HepG2 (cell line): ENCODE data around the gene CPE. TPM values are rescaled to one million over a fixed set of nuclear protein-coding genes. Genes with fewer than 3 reads are reported as not detected.

Source experiments
- BORCS8-MEF2B ChIP-seq: sonication (generic); formaldehyde crosslinking; IDR thresholded peaks from 2 replicates; pipeline ENCODE4 v1.8.0; 2022; ENCODE audit warnings: mild to moderate bottlenecking, missing genetic modification reagents
- CBX5 ChIP-seq: sonication (generic); formaldehyde crosslinking; IDR thresholded peaks from 2 replicates; pipeline ENCODE4 v1.4.0; 2020; ENCODE audit warnings: missing genetic modification reagents, borderline replicate concordance
- CEBPZ ChIP-seq: IDR thresholded peaks from 2 replicates; pipeline ENCODE4 v1.6.1; 2012; ENCODE audit warnings: low read length, improper control_type of control experiment
- DNMT1 ChIP-seq: sonication (generic); formaldehyde crosslinking; IDR thresholded peaks from 2 replicates; pipeline ENCODE4 v1.5.1; 2020; ENCODE audit warnings: mild to moderate bottlenecking, missing genetic modification reagents
- HDAC6 ChIP-seq: fragments of 200-600 bp; sonication (generic); IDR thresholded peaks from 2 replicates; pipeline ENCODE4 v1.7.0; 2017; ENCODE audit warnings: mild to moderate bottlenecking, antibody characterized with exemption, low read length, low read depth
- JUND ChIP-seq: sonication (generic); formaldehyde crosslinking; IDR thresholded peaks from 2 replicates; pipeline ENCODE4 v1.8.0; 2022; ENCODE audit warnings: mild to moderate bottlenecking, missing genetic modification reagents
- KMT2B ChIP-seq: IDR thresholded peaks from 2 replicates; pipeline ENCODE4 v1.6.1; 2016; ENCODE audit warnings: missing genetic modification reagents, missing compliant biosample characterization
- MXD1 ChIP-seq: sonication (generic); formaldehyde crosslinking; IDR thresholded peaks from 2 replicates; pipeline ENCODE4 v1.4.0; 2020; ENCODE audit warnings: mild to moderate bottlenecking, missing genetic modification reagents
- POGZ ChIP-seq: sonication (generic); formaldehyde crosslinking; IDR thresholded peaks from 2 replicates; pipeline ENCODE4 v1.4.0; 2020; ENCODE audit warnings: mild to moderate bottlenecking, missing genetic modification reagents
- PRDM4 ChIP-seq: sonication (generic); formaldehyde crosslinking; IDR thresholded peaks from 2 replicates; pipeline ENCODE4 v1.9.0; 2021; ENCODE audit warnings: missing genetic modification reagents, borderline replicate concordance
- RNF2 ChIP-seq: fragments of 450-650 bp; conservative IDR thresholded peaks from 2 replicates; pipeline ENCODE4 v1.6.1; 2016; ENCODE audit warnings: low read depth
- STAT5B ChIP-seq: sonication (generic); formaldehyde crosslinking; IDR thresholded peaks from 2 replicates; pipeline ENCODE4 v1.4.0; 2020; ENCODE audit warnings: missing genetic modification reagents
- ZBTB1 ChIP-seq: sonication (generic); formaldehyde crosslinking; IDR thresholded peaks from 2 replicates; pipeline ENCODE4 v1.4.0; 2020; ENCODE audit warnings: missing genetic modification reagents, borderline replicate concordance
- ZBTB42 ChIP-seq: sonication (generic); formaldehyde crosslinking; IDR thresholded peaks from 2 replicates; pipeline ENCODE4 v1.5.0; 2020; ENCODE audit warnings: mild to moderate bottlenecking, missing genetic modification reagents
- ZNF225 ChIP-seq: sonication (generic); formaldehyde crosslinking; IDR thresholded peaks from 2 replicates; pipeline ENCODE4 v1.4.0; 2020; ENCODE audit warnings: mild to moderate bottlenecking, missing genetic modification reagents
- ZNF354B ChIP-seq: sonication (generic); formaldehyde crosslinking; IDR thresholded peaks from 2 replicates; pipeline ENCODE4 v1.8.0; 2022; ENCODE audit warnings: mild to moderate bottlenecking, missing genetic modification reagents
- ZNF407 ChIP-seq: sonication (generic); formaldehyde crosslinking; IDR thresholded peaks from one replicate; pipeline ENCODE4 v1.5.1; 2020; ENCODE audit warnings: mild to moderate bottlenecking, missing genetic modification reagents; ENCODE audit errors: not compliant biosample characterization
- polyA plus RNA-seq, 8 experiments: library from polyadenylated mRNA; depleted of rRNA in 3 of 8; stranded (reverse) in 7 of 8; unstranded in 1 of 8; fragments of >200 nt; fragmentation: Illumina TruSeq in 4 of 8; extraction: Trizol in 4 of 8; gene quantifications; 2 replicates each; pipeline versions ENCODE4 v1.2.1 to v1.2.3, GENCODE V29; 2011 to 2016; ENCODE audit warnings: low read depth in 4 of 8, missing spikeins in 1 of 8, mixed read lengths in 1 of 8; ENCODE audit not compliant: insufficient read depth in 1 of 8
- total RNA-seq, 5 experiments: library from RNA; depleted of rRNA; stranded (reverse); fragments of >200 nt; fragmentation: Illumina TruSeq; extraction: Trizol; gene quantifications; 2 replicates each; pipeline ENCODE4 v1.2.3, GENCODE V29; 2016; ENCODE audit warnings: low read depth in 1 of 5

Gene CPE
- total and polyA plus RNA-seq, 2 of the 13 experiments (the other 11 are each of a cell fraction or from before 2014, with no cell fraction given) = 268 to 852 TPM

- TF ChIP-seq JUND (CRISPR knock-in tag) (peak; percentile 89), ZBTB42 (CRISPR knock-in tag) (no peak), RNF2 (no peak), ZBTB1 (CRISPR knock-in tag) (no peak), POGZ (CRISPR knock-in tag) (peak; percentile 96), ZNF225 (no peak), ZNF354B (CRISPR knock-in tag) (no peak), DNMT1 (CRISPR knock-in tag) (no peak), BORCS8-MEF2B (CRISPR knock-in tag) (no peak), PRDM4 (CRISPR knock-in tag) (no peak), CBX5 (CRISPR knock-in tag) (peak; percentile 46; the same call in 1 of the 2 replicates), CEBPZ (no peak), HDAC6 (no peak), MXD1 (CRISPR knock-in tag) (no peak), KMT2B (CRISPR knock-in tag) (peak; percentile 58; the same call in 1 of the 2 replicates), STAT5B (CRISPR knock-in tag) (no peak), ZNF407 (CRISPR knock-in tag) (no peak)
Measured at GRCh38 chr4:165369522-165369921, 9.3 kb upstream of the CPE start (continued).
